H9 (cell line): ENCODE data around the gene CORIN. TPM values are rescaled to one million over a fixed set of nuclear protein-coding genes. Genes with fewer than 3 reads are reported as not detected.

ENCODE experiments used
- DNase-seq: peaks from one replicate; pipeline ENCODE4 v3.0.0-alpha.2; 2017
- H2AFZ ChIP-seq: one replicate; pipeline ENCODE4 v1.6.1; 2013; ENCODE audit warnings: mild to moderate bottlenecking, low read length, control low read depth, moderate library complexity
- H2AK5ac ChIP-seq: 2 replicates; pipeline ENCODE4 v1.6.1; 2013; ENCODE audit warnings: low read length, control low read depth, mixed read lengths; ENCODE audit not compliant: insufficient read length
- H2BK120ac ChIP-seq: one replicate; pipeline ENCODE4 v1.6.1; 2013; ENCODE audit warnings: low read depth, mild to moderate bottlenecking, low read length, control low read depth, inconsistent platforms; ENCODE audit not compliant: poor library complexity, severe bottlenecking
- H2BK12ac ChIP-seq: 2 replicates; pipeline ENCODE4 v1.6.1; 2013; ENCODE audit warnings: low read length, control low read depth, mixed read lengths, low read depth; ENCODE audit not compliant: insufficient read length
- H2BK15ac ChIP-seq: 2 replicates; pipeline ENCODE4 v1.6.1; 2013; ENCODE audit warnings: low read depth, low read length, control low read depth
- H2BK20ac ChIP-seq: one replicate; pipeline ENCODE4 v1.6.1; 2013; ENCODE audit warnings: low read depth, mild to moderate bottlenecking, low read length, control low read depth, inconsistent platforms; ENCODE audit not compliant: poor library complexity, severe bottlenecking
- H2BK5ac ChIP-seq: 2 replicates; pipeline ENCODE4 v1.6.1; 2013; ENCODE audit warnings: low read length, control low read depth, mixed read lengths; ENCODE audit not compliant: insufficient read length
- H3K14ac ChIP-seq: 2 replicates; pipeline ENCODE4 v1.6.1; 2013; ENCODE audit warnings: low read length, control low read depth; ENCODE audit not compliant: insufficient read depth
- H3K18ac ChIP-seq: 2 replicates; pipeline ENCODE4 v1.6.1; 2013; ENCODE audit warnings: low read depth, mild to moderate bottlenecking, mixed read lengths, low read length, control low read depth; ENCODE audit not compliant: insufficient read length
- H3K23ac ChIP-seq: 2 replicates; pipeline ENCODE4 v1.6.1; 2013; ENCODE audit warnings: low read length, control low read depth, mixed read lengths, low read depth; ENCODE audit not compliant: insufficient read length
- H3K23me2 ChIP-seq: 2 replicates; pipeline ENCODE4 v1.6.1; 2013; ENCODE audit warnings: low read depth, mild to moderate bottlenecking, mixed read lengths, low read length, control low read depth; ENCODE audit not compliant: insufficient read length, poor library complexity, severe bottlenecking
- H3K27ac ChIP-seq: 2 replicates; pipeline ENCODE4 v1.5.1; 2013; ENCODE audit warnings: low read length, control low read depth, mixed read lengths, low read depth; ENCODE audit not compliant: insufficient read length
- H3K27me3 ChIP-seq: 2 replicates; pipeline ENCODE4 v1.6.1; 2013; ENCODE audit warnings: low read length, control low read depth, inconsistent platforms; ENCODE audit not compliant: insufficient read depth
- H3K4ac ChIP-seq: 2 replicates; pipeline ENCODE4 v1.6.1; 2013; ENCODE audit warnings: low read depth, mild to moderate bottlenecking, control low read depth, inconsistent platforms, low read length, moderate library complexity
- H3K4me1 ChIP-seq: 2 replicates; pipeline ENCODE4 v1.6.1; 2013; ENCODE audit warnings: low read length, control low read depth, inconsistent platforms; ENCODE audit not compliant: insufficient read depth
- H3K4me2 ChIP-seq: 2 replicates; pipeline ENCODE4 v1.6.1; 2013; ENCODE audit warnings: low read length, control low read depth, mixed read lengths; ENCODE audit not compliant: insufficient read length, insufficient read depth
- H3K56ac ChIP-seq: 2 replicates; pipeline ENCODE4 v1.6.1; 2013; ENCODE audit warnings: low read depth, mild to moderate bottlenecking, mixed read lengths, low read length, control low read depth; ENCODE audit not compliant: insufficient read length
- H3K79me1 ChIP-seq: 2 replicates; pipeline ENCODE4 v1.6.1; 2013; ENCODE audit warnings: low read depth, mild to moderate bottlenecking, moderate library complexity, low read length, control low read depth, inconsistent platforms; ENCODE audit not compliant: insufficient read depth, poor library complexity, severe bottlenecking
- H3K79me2 ChIP-seq: 2 replicates; pipeline ENCODE4 v1.6.1; 2013; ENCODE audit warnings: low read length, control low read depth, inconsistent platforms; ENCODE audit not compliant: insufficient read depth
- H3K9ac ChIP-seq: 2 replicates; pipeline ENCODE4 v1.6.1; 2013; ENCODE audit warnings: low read length, control low read depth, mixed read lengths; ENCODE audit not compliant: insufficient read length; ENCODE audit errors: extremely low read depth
- H3K9me3 ChIP-seq: one replicate; pipeline ENCODE4 v1.6.1; 2013; ENCODE audit warnings: low read depth, low read length, inconsistent platforms; ENCODE audit not compliant: control insufficient read depth
- H3T11ph ChIP-seq: one replicate; pipeline ENCODE4 v1.6.1; 2013; ENCODE audit warnings: mild to moderate bottlenecking, low read length, control low read depth, inconsistent platforms
- H4K20me1 ChIP-seq: one replicate; pipeline ENCODE4 v1.6.1; 2013; ENCODE audit not compliant: control insufficient read depth, insufficient read length, insufficient read depth
- H4K5ac ChIP-seq: 2 replicates; pipeline ENCODE4 v1.6.1; 2013; ENCODE audit warnings: low read depth, mild to moderate bottlenecking, mixed read lengths, low read length, control low read depth; ENCODE audit not compliant: insufficient read length
- H4K8ac ChIP-seq: replicated peaks from 2 replicates; pipeline ENCODE4 v1.6.1; 2013; ENCODE audit warnings: low read length, control low read depth, mixed read lengths, low read depth; ENCODE audit not compliant: insufficient read length
- H4K91ac ChIP-seq: 2 replicates; pipeline ENCODE4 v1.6.1; 2013; ENCODE audit warnings: low read depth, mild to moderate bottlenecking, moderate library complexity, mixed read lengths, low read length, control low read depth; ENCODE audit not compliant: insufficient read length
- H3K27ac Mint-ChIP-seq, 3 experiments: 2 replicates in 2 of 3; 3 replicates in 1 of 3; pipeline ENCODE4 v1.8.0; 2020 to 2021; ENCODE audit warnings: mixed read lengths in 3 of 3, mild to moderate bottlenecking in 1 of 3, moderate library complexity in 1 of 3
- H3K27me3 Mint-ChIP-seq: 2 replicates; pipeline ENCODE4 v1.8.0; 2021; ENCODE audit warnings: low read depth, mild to moderate bottlenecking, moderate library complexity, mixed read lengths
- H3K36me3 Mint-ChIP-seq, 3 experiments: 2 replicates in 2 of 3; 3 replicates in 1 of 3; pipeline ENCODE4 v1.8.0; 2020 to 2021; ENCODE audit warnings: low read depth in 3 of 3, mixed read lengths in 3 of 3; ENCODE audit not compliant: insufficient read depth in 1 of 3
- H3K4me1 Mint-ChIP-seq, 2 experiments: 2 replicates each; pipeline ENCODE4 v1.8.0; 2020; ENCODE audit warnings: mixed read lengths in 2 of 2
- H3K4me3 Mint-ChIP-seq, 2 experiments: 2 replicates in 1 of 2; 3 replicates in 1 of 2; pipeline ENCODE4 v1.8.0; 2020 to 2021; ENCODE audit warnings: mild to moderate bottlenecking in 2 of 2, mixed read lengths in 2 of 2, moderate library complexity in 1 of 2
- H3K9me3 Mint-ChIP-seq, 2 experiments: 2 replicates in 1 of 2; 3 replicates in 1 of 2; pipeline ENCODE4 v1.8.0; 2020; ENCODE audit warnings: mild to moderate bottlenecking in 2 of 2, mixed read lengths in 2 of 2, moderate library complexity in 1 of 2
- WGBS: extraction: QIAGEN DNeasy Blood & Tissue Kit; methylation state at CpG from one replicate; pipeline ENCODE4 v1.1.7; 2013; ENCODE audit warnings: missing lambda C conversion rate, low lambda C conversion rate, mixed read lengths; ENCODE audit not compliant: insufficient read length; ENCODE audit errors: extremely low coverage; 5-methylcytosine and 5-hydroxymethylcytosine counted together
- total RNA-seq: library from RNA; stranded (reverse); gene quantifications from 2 replicates; pipeline ENCODE4 v1.2.1, GENCODE V29; 2021
- TF ChIP-seq, protein P1 (sequence below): fragments of 200-600 bp; sonication (generic); conservative IDR thresholded peaks from 3 replicates; pipeline ENCODE4 v1.8.0; 2021; ENCODE audit warnings: antibody characterized with exemption, mild to moderate bottlenecking

Gene CORIN
- total RNA-seq, 1 experiment from 2014 or later, result 0.39 TPM

DNA sequence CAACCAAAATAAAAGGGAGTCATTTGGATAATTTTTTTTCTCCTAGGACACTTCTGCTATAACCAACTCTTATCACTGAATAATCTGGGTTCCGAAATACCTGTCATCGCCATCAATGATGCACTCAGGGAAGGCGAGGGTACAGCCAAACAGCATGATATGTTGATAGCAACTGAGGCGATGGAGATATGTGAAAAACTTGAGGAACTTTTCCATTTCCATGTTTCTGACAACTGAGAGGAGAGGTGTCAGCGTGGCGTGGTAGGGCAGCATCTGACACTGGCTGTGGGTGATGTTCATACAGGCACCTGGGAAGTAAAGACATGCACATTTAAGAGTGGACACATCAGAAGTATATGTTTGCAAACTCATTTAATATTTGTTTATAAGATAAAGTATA is 74.6 kb downstream of the CORIN start:
- H3K14ac ChIP-seq, result no peak overlapping the region
- no peaks in the 10 kb centered on the region for H3K79me1 ChIP-seq
- H4K20me1 ChIP-seq, result no peaks in the 10 kb centered on the region
- H3K9ac ChIP-seq, result no peak overlapping the region
- DNase-seq, result no peak
- no peak overlapping the region for H3T11ph ChIP-seq
- no peak overlapping the region for H3K4me3 Mint-ChIP-seq
- no CpG with 5 or more reads among the region's 6 CpGs for WGBS
- H3K23ac ChIP-seq, result no peak overlapping the region
- no peak overlapping the region for H3K56ac ChIP-seq
- no peak overlapping the region for H2BK12ac ChIP-seq
- no peaks in the 10 kb centered on the region for H3K23me2 ChIP-seq
- peaks cover 9 to 12% of the 10 kb centered on the region in 2 experiments for H3K4me1 Mint-ChIP-seq
- H3K79me2 ChIP-seq, result no peaks in the 10 kb centered on the region
- no peak overlapping the region for H2AFZ ChIP-seq
- no peak overlapping the region for H2BK20ac ChIP-seq
- no peak overlapping the region for H3K4ac ChIP-seq
- H2AK5ac ChIP-seq, result no peak overlapping the region
- H4K91ac ChIP-seq, result no peak overlapping the region
- H3K27me3 ChIP-seq, result no peaks in the 10 kb centered on the region
- H2BK5ac ChIP-seq, result no peak overlapping the region
- H3K9me3 ChIP-seq, result no peaks in the 10 kb centered on the region
- no peak overlapping the region for H2BK120ac ChIP-seq
- H4K8ac ChIP-seq, result no peak overlapping the region
- H3K4me2 ChIP-seq, result no peak overlapping the region
- no peak overlapping the region for H2BK15ac ChIP-seq
- no peak overlapping the region for H3K27ac Mint-ChIP-seq
- H3K27ac ChIP-seq, result no peak overlapping the region
- TF ChIP-seq, protein P1, sequence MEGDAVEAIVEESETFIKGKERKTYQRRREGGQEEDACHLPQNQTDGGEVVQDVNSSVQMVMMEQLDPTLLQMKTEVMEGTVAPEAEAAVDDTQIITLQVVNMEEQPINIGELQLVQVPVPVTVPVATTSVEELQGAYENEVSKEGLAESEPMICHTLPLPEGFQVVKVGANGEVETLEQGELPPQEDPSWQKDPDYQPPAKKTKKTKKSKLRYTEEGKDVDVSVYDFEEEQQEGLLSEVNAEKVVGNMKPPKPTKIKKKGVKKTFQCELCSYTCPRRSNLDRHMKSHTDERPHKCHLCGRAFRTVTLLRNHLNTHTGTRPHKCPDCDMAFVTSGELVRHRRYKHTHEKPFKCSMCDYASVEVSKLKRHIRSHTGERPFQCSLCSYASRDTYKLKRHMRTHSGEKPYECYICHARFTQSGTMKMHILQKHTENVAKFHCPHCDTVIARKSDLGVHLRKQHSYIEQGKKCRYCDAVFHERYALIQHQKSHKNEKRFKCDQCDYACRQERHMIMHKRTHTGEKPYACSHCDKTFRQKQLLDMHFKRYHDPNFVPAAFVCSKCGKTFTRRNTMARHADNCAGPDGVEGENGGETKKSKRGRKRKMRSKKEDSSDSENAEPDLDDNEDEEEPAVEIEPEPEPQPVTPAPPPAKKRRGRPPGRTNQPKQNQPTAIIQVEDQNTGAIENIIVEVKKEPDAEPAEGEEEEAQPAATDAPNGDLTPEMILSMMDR, result no peak
- H4K5ac ChIP-seq, result no peak overlapping the region
- no peaks in the 10 kb centered on the region; the same call in 1 of the 2 replicates for H3K4me1 ChIP-seq
- H3K18ac ChIP-seq, result no peak overlapping the region
- H3K36me3 Mint-ChIP-seq, result peaks cover 0 to 2% (median 0%) of the 10 kb centered on the region in 3 experiments; a peak in 2 of 7 replicates
- H3K27me3 Mint-ChIP-seq, result no peaks in the 10 kb centered on the region
- H3K9me3 Mint-ChIP-seq, result peaks cover under 1 to 1% of the 10 kb centered on the region in 2 experiments; a peak in 2 of 5 replicates
